HepG2 (cell line): ENCODE results near the gene ANXA2. TPM values are rescaled to one million over a fixed set of nuclear protein-coding genes. Genes with fewer than 3 reads are reported as not detected.

ENCODE experiments used
- ATM ChIP-seq: fragments of 450-650 bp; IDR thresholded peaks from 2 replicates; pipeline ENCODE4 v1.7.1; 2017; ENCODE audit warnings: mild to moderate bottlenecking, borderline replicate concordance
- CBFB ChIP-seq: sonication (generic); formaldehyde crosslinking; IDR thresholded peaks from 2 replicates; pipeline ENCODE4 v1.4.0; 2020; ENCODE audit warnings: missing genetic modification reagents
- CBX5 ChIP-seq: sonication (generic); formaldehyde crosslinking; IDR thresholded peaks from 2 replicates; pipeline ENCODE4 v1.4.0; 2020; ENCODE audit warnings: missing genetic modification reagents, borderline replicate concordance
- CSRNP2 ChIP-seq: sonication (generic); formaldehyde crosslinking; conservative IDR thresholded peaks from 2 replicates; pipeline ENCODE4 v1.8.0; 2022; ENCODE audit warnings: low read depth, missing genetic modification reagents
- IKZF4 ChIP-seq: sonication (generic); formaldehyde crosslinking; IDR thresholded peaks from 2 replicates; pipeline ENCODE4 v1.5.1; 2020; ENCODE audit warnings: borderline replicate concordance, mild to moderate bottlenecking, low read depth, missing genetic modification reagents; ENCODE audit errors: not compliant biosample characterization
- KLF15 ChIP-seq: sonication (generic); formaldehyde crosslinking; IDR thresholded peaks from 2 replicates; pipeline ENCODE4 v1.8.1; 2023; ENCODE audit warnings: borderline replicate concordance, mild to moderate bottlenecking, inconsistent platforms, missing genetic modification reagents, mixed read lengths
- MIER2 ChIP-seq: IDR thresholded peaks from 2 replicates; pipeline ENCODE4 v1.6.1; 2016; ENCODE audit warnings: missing biosample characterization, missing genetic modification reagents
- MXI1 ChIP-seq: IDR thresholded peaks from 3 replicates; pipeline ENCODE4 v1.6.1; 2012; ENCODE audit warnings: low read depth, low read length, inconsistent platforms, borderline replicate concordance
- ONECUT2 ChIP-seq: sonication (generic); formaldehyde crosslinking; IDR thresholded peaks from 2 replicates; pipeline ENCODE4 v1.4.0; 2020; ENCODE audit warnings: missing genetic modification reagents
- PPARG ChIP-seq: conservative IDR thresholded peaks from 2 replicates; pipeline ENCODE4 v1.6.1; 2016; ENCODE audit warnings: missing biosample characterization, missing genetic modification reagents
- SNAPC4 ChIP-seq: sonication (generic); formaldehyde crosslinking; IDR thresholded peaks from 2 replicates; pipeline ENCODE4 v1.4.0; 2020; ENCODE audit warnings: mild to moderate bottlenecking, missing genetic modification reagents
- SPEN ChIP-seq: sonication (generic); formaldehyde crosslinking; IDR thresholded peaks from 2 replicates; pipeline ENCODE4 v1.5.1; 2020; ENCODE audit warnings: low read depth, mild to moderate bottlenecking, missing genetic modification reagents
- TGIF2 ChIP-seq: IDR thresholded peaks from 2 replicates; pipeline ENCODE4 v1.6.1; 2016; ENCODE audit warnings: control low read depth, missing compliant biosample characterization
- TP53 ChIP-seq: sonication (generic); formaldehyde crosslinking; conservative IDR thresholded peaks from 2 replicates; pipeline ENCODE4 v1.4.0; 2020; ENCODE audit warnings: missing genetic modification reagents
- ZBTB26 ChIP-seq: IDR thresholded peaks from 2 replicates; pipeline ENCODE4 v1.6.1; 2016; ENCODE audit warnings: missing compliant biosample characterization, missing genetic modification reagents, borderline replicate concordance
- ZNF180 ChIP-seq: sonication (generic); formaldehyde crosslinking; IDR thresholded peaks from 2 replicates; pipeline ENCODE4 v1.4.0; 2020; ENCODE audit warnings: low read depth, missing genetic modification reagents, borderline replicate concordance
- ZNF460 ChIP-seq: sonication (generic); formaldehyde crosslinking; IDR thresholded peaks from 2 replicates; pipeline ENCODE4 v1.5.1; 2020; ENCODE audit warnings: missing genetic modification reagents, mild to moderate bottlenecking, borderline replicate concordance
- ZNF572 ChIP-seq: sonication (generic); formaldehyde crosslinking; IDR thresholded peaks from 2 replicates; pipeline ENCODE4 v1.5.1; 2020; ENCODE audit warnings: mild to moderate bottlenecking, missing genetic modification reagents
- ZNF775 ChIP-seq: sonication (generic); formaldehyde crosslinking; IDR thresholded peaks from 2 replicates; pipeline ENCODE4 v1.4.0; 2020; ENCODE audit warnings: missing genetic modification reagents, mild to moderate bottlenecking, moderate library complexity, borderline replicate concordance
- polyA plus RNA-seq, 8 experiments: library from polyadenylated mRNA; depleted of rRNA in 3 of 8; stranded (reverse) in 7 of 8; unstranded in 1 of 8; fragments of >200 nt; fragmentation: Illumina TruSeq in 4 of 8; extraction: Trizol in 4 of 8; gene quantifications; 2 replicates each; pipeline versions ENCODE4 v1.2.1 to v1.2.3, GENCODE V29; 2011 to 2016; ENCODE audit warnings: low read depth in 4 of 8, missing spikeins in 1 of 8, mixed read lengths in 1 of 8; ENCODE audit not compliant: insufficient read depth in 1 of 8
- total RNA-seq, 5 experiments: library from RNA; depleted of rRNA; stranded (reverse); fragments of >200 nt; fragmentation: Illumina TruSeq; extraction: Trizol; gene quantifications; 2 replicates each; pipeline ENCODE4 v1.2.3, GENCODE V29; 2016; ENCODE audit warnings: low read depth in 1 of 5
- TF ChIP-seq, protein P1 (sequence below): sonication (generic); formaldehyde crosslinking; IDR thresholded peaks from 2 replicates; pipeline ENCODE4 v1.4.0; 2020; ENCODE audit warnings: missing genetic modification reagents, mild to moderate bottlenecking, borderline replicate concordance

Gene ANXA2
- total and polyA plus RNA-seq, 2 of the 13 experiments (the other 11 are each of a cell fraction or from before 2014, with no cell fraction given), result 196 to 613 TPM

DNA sequence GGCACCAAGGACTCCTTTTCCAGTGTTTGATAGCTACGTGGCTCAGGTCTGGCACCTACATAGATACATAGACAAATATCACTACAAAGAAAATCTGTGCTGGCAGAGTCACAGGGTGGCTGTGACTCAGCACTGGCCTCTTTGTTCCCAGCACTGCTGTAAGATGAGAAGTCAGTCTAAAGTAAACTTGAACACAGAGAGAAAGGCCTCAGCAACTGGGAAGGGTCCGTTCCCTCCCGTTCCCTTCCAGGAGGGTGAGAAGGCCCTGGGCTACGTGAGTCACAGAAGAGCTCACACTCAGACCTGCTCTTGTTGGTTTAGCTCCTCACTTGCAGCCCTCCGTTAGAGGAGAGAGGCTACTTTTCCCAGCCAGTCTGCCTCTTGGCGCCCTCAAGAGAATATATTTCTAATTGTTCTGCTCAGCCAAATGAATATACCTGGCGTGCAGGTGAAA lies 23.1 kb downstream of the ANXA2 start (continued):
- TF ChIP-seq ZNF775 (CRISPR knock-in tag) (no peak), CBFB (CRISPR knock-in tag) (no peak), SPEN (CRISPR knock-in tag) (peak; percentile 76), ZNF460 (CRISPR knock-in tag) (no peak), ATM (no peak), ONECUT2 (CRISPR knock-in tag) (no peak), KLF15 (CRISPR knock-in tag) (no peak), ZNF180 (CRISPR knock-in tag) (no peak), PPARG (CRISPR knock-in tag) (peak; percentile 67), IKZF4 (CRISPR knock-in tag) (no peak), ZBTB26 (CRISPR knock-in tag) (no peak; the same call in 1 of the 2 replicates), SNAPC4 (CRISPR knock-in tag) (0 out of 2 replicates have a peak, but pooled peaks have one; percentile 66), MXI1 (no peak; the same call in 2 of the 3 replicates), TGIF2 (no peak), ZNF572 (CRISPR knock-in tag) (no peak), CSRNP2 (CRISPR knock-in tag) (no peak), MIER2 (CRISPR knock-in tag) (no peak), TP53 (CRISPR knock-in tag) (no peak), CBX5 (CRISPR knock-in tag) (peak; percentile 89)
- TF ChIP-seq, protein P1, sequence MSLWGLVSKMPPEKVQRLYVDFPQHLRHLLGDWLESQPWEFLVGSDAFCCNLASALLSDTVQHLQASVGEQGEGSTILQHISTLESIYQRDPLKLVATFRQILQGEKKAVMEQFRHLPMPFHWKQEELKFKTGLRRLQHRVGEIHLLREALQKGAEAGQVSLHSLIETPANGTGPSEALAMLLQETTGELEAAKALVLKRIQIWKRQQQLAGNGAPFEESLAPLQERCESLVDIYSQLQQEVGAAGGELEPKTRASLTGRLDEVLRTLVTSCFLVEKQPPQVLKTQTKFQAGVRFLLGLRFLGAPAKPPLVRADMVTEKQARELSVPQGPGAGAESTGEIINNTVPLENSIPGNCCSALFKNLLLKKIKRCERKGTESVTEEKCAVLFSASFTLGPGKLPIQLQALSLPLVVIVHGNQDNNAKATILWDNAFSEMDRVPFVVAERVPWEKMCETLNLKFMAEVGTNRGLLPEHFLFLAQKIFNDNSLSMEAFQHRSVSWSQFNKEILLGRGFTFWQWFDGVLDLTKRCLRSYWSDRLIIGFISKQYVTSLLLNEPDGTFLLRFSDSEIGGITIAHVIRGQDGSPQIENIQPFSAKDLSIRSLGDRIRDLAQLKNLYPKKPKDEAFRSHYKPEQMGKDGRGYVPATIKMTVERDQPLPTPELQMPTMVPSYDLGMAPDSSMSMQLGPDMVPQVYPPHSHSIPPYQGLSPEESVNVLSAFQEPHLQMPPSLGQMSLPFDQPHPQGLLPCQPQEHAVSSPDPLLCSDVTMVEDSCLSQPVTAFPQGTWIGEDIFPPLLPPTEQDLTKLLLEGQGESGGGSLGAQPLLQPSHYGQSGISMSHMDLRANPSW (CRISPR knock-in tag), result 0 out of 2 replicates have a peak, but pooled peaks have one; percentile 50
